Limb (tissue), 2 donors: Measurements from ENCODE around the gene TNKS1BP1.
"Not testable (repeated sequence)": the region's sequence is repeated elsewhere in the genome, so short reads cannot be mapped to it uniquely, and the experiment has no call there.

Experiments
- DNase-seq, 2 donors: peaks; one replicate each; pipeline ENCODE4 v3.0.0-alpha.2; 2016; ENCODE audit errors: extremely low spot score in 2 of 2

The TNKS1BP1 gene

DNA sequence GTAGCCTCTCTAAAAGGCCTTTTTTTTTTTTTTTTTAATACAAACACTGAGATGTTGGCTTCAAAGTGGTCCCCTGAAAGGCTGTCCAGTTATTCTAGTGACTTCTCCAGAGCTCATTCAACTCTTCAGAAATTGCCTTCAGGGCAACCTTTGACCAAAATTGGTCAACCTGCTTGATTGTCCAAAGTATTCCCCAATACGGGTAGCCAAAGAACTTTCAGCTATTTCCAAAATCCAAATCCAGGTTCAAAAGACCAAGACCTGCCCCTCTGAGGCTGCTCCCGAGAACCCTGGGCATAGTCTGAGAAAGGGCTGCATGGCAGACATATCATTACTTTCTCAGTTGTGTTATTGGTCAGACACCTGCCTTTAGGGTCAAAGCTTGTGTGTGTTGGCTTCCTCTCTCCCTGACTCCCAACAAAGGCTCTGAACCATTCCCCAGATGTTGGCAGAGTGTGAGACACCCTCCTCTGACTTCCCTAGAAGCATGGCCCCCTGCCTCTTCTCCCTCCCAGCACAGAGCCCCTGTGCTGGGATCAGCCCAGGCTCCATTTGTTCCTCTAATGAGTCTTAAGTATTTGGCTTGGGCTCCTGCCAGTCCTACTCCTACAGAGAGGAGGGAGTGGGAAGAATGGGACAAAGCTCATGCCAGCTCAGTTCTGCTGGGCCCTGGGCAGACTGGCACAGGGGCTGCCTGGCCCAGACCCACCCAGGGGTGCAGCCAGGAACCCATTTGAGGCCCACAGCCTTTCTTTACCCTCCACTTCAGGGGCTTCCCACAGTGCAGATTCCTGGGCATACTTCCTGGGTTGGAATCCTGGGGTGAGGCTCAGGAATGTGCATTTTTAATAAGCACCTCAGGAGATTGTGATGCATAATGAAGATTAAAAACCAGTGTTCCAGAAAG lies 30.3 kb downstream of the TNKS1BP1 start:
- no peak for DNase-seq

- no peak for DNase-seq
These were observed 34.5 kb downstream of the TNKS1BP1 start for GRCh38 chr11:57290288-57290687.

GRCh38 chr11:57288771-57289579 lies 35.8 kb downstream of the TNKS1BP1 start:
- DNase-seq = no peak

DNA sequence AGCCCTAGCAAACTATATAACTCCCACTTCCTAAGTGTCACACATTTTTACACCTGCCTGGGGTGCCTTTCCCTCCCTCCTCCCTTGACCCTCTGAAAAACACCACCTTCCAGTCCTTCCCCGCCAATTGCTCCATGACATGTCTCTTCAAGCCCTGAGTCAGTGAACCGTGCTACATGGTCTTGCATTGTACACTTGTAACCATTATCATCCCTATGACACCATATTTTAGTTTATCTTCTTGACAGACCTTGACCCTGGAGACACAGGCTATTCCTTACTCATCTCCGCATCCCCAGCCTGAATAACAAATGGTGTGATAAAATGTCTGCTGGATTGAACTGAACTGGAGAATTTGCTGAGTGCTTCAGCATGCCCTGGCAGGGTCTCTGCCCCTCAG lies 36.9 kb downstream of the TNKS1BP1 start:
- DNase-seq = no peak

DNA sequence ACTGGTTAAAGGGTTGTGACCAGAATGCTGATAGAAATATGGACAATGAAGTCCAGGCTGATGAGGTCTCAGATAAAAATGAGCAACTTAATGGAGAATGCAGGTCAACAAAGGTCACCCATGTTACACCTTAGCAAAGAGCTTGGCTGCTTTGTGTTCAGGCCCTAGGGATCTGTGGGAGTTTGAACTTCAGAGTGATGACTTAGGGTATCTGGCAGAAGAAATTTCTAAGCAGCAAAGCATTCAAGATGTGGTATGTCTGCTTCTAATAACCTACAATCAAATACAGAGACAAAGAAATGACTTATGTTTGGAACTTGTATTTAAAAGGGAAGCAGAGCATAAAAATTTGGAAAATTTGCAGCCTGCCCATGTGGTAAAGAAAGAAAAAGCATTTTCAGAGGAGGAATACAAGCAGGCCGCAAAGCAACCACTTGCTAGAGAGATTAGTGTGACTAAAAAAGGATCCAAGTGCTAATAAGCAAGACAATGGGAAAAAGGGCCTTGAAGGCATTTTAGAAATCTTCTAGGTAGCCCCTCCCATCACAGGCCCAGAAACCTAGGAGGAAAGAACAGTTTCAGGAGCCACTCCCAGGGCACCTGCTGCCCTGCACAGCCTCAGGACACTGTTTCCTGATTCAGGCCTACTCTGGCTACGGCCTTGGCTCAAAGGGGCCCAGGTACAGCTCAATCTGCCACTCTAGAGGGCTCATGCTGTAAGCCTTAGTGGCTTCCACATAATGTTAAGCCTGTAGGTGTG lies 41.3 kb downstream of the TNKS1BP1 start:
- no peak for DNase-seq

GRCh38 chr11:57281546-57281945 lies 43.2 kb downstream of the TNKS1BP1 start:
- not testable (repeated sequence) for DNase-seq

GRCh38 chr11:57279116-57279515 lies 45.6 kb downstream of the TNKS1BP1 start:
- no peak for DNase-seq

DNA sequence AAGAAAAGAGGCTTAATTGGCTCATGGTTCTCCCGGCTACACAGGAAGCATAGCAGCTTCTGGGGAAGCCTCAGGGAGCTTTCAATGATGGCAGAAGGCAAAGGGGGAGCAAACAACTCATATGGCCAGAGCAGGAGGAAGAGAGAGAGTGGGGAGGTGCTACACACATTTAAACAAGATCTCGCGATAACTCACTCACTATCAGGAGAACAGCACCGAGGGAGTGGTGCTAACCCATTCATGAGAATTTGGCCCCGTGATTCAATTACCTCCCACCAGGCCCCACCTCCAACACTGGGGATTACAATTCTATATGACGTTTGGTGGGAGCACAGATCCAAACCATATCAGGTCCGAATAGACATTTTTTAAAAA lies 46.0 kb downstream of the TNKS1BP1 start:
- DNase-seq = no peak

- peak; percentile 73 to 78 for DNase-seq
These were observed 46.7 kb downstream of the TNKS1BP1 start for GRCh38 chr11:57277845-57278720.

GRCh38 chr11:57276971-57277675 lies 47.6 kb downstream of the TNKS1BP1 start:
- DNase-seq = no peak

DNA sequence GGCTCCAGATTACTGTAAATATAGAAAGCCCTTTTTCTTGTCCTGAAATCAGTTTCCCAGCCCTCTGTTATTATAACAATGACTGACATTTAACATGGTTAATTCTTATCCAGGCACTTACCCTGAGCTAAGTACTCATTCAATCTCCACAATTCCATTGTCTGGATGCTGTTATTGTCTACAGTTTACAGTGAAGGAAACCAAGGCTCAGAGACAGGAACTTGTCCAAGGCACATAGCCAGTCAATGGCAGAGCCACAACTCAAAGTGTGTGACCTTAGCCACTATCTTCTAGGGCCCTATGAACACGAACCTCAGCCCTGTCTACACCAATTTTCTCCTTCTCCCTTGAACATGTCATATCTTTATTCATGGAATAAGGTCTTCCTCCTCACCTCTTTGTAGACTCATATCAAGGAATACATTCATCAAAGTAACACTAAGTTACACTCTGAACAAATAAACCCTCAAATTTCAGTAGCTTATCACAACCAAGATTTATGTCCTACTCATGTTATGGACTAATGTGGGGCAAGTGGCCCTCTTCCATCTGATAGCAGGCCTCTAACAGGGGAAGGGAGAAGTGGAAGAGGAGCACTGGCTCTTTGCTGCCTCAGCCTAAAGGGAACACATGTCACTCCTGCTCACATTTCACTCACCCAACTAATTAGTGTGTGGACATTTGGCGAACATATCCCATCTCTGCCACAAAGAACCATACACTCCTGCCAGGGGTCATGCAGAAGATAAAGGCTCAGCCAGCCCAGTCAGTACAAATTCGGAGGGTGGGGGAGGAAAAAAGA lies 48.4 kb downstream of the TNKS1BP1 start:
- DNase-seq = no peak

DNA sequence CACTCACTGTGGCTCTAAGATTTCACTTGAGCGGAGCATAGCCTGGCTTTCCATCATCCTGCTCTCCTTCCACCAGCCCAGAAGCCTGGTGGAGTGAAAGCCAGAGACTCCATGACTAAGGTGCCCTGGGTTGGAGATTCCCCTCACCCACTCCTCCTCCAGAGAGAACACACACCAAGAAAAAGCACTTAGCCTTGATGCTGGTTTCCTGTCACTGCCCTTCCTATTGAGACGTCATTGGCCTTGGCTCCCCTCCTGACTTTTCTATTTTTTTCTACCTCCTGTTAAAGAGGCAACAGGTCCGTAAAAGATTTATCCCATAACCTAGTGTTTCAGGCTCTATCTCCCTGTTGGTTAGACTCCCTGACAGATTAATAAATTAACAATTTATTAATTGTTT lies 49.2 kb downstream of the TNKS1BP1 start:
- DNase-seq = no peak

DNA sequence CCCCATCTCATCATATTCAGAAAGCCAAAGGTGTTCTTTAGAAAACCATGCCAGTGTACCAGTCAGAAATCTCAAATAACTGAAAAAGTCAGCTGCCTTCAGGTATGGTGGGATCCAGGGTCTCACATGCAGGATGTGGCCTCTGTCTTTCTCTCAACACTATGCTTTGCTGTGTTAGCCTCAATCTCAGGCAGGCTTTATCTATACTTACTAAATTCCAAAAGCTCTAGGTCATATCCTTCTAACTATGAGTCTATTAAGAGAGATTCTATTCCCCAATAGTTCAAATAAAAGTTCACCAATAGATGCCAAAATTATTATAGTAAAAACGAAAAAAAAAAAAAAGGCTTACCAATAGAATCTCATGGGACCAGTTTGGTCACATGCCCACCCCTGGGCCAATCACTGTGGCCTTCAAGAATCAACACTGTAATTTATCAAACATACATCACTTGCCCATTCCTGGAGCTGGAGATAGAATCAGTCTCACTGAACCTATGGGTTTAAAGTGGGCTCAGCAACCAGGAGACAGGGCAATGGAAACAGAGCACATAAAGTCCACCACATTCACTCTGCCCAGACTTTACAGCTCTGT lies 49.8 kb downstream of the TNKS1BP1 start:
- no peak for DNase-seq

DNA sequence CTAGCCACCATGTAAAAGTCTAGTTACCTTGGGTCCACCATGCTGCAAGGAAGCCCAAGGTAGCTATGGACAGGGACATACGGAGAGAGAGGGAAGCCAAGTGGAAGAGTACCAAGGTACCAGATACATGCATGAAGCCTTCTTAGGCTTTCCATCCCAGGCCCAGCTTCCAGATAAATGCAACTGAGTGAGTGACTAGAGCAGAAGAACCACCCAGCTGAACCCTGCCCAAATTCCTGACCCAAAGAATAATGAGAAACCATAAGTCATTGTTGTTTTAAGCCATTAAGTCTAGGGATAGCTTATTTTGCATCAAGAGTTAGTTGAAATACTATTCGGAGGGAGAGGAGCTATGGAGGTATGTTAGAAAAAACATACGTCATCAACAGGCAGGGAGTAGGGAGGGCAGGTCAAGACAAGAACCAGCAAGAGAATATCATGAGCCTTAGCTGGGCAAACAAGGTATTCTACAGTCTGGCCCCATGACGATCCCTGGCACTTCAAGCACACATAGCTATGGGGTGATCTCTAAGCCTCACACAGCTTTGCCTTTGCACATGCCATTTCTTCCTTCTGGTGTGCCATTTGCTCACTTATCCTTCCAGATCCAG lies 51.2 kb downstream of the TNKS1BP1 start:
- DNase-seq = no peak

GRCh38 chr11:57269571-57270021 lies 55.2 kb downstream of the TNKS1BP1 start:
- DNase-seq = no peak

DNA sequence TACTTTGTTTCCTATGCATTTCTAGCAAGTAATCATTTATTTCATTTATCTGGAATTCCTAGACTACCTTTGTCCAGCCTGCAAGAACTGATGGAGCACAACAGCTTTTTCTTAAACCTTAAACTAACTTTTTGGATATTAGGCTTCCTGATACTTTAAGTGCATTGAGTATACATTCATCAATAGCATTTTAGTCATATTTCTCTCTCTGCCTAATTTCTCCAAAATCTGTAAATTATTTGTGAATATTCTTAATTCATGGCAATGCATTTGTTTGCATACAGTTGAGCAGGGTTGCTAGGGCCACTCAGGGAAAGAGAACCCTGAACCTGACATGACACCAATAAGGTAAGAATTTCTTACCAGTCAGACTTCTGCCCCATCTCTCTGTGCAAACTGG lies 58.6 kb downstream of the TNKS1BP1 start:
- DNase-seq = no peak

- DNase-seq = no peak
These were observed 61.4 kb downstream of the TNKS1BP1 start for GRCh38 chr11:57263351-57263750.

- no peak for DNase-seq
These were observed 62.6 kb downstream of the TNKS1BP1 start for GRCh38 chr11:57262157-57262556.
